MM.1S (cell line): ENCODE measurements around the gene GDF2.

Experiments
- EZH2 ChIP-seq: fragments of 300-600 bp; sonication (generic); optimal IDR thresholded peaks from 2 replicates; pipeline ENCODE3; 2017; ENCODE audit warnings: low read depth, mild to moderate bottlenecking, antibody characterized with exemption, low read length, mixed read lengths
- EZH2phosphoT487 ChIP-seq: fragments of 300-600 bp; sonication (generic); IDR thresholded peaks from 2 replicates; pipeline ENCODE4 v1.6.1; 2018; ENCODE audit warnings: antibody characterized with exemption, low read length
- TF ChIP-seq, protein P1 (sequence below): fragments of 300-600 bp; sonication (generic); IDR thresholded peaks from 2 replicates; pipeline ENCODE4 v1.5.1; 2016; ENCODE audit warnings: antibody characterized with exemption, low read length, mixed read lengths

DNA sequence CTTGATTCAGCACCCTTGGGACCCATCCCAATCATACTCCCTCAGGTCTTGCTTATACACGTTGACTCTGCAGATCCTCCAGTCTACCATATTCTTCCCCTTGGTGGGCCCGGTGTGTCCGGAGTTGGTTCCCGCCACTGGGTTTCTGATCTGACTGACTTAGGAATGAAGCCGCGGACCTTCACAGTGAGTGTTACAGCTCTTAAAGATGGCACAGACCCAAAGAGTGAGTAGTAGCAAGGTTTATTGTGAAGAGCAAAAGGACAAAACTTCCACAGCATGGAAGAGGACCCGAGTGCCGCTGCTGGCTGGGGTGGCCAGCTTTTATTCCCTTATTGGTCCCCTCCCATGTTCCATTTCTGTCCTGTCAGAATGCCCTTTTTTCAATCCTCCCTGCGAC lies 28.2 kb upstream of the GDF2 start:
- TF ChIP-seq, protein P1, sequence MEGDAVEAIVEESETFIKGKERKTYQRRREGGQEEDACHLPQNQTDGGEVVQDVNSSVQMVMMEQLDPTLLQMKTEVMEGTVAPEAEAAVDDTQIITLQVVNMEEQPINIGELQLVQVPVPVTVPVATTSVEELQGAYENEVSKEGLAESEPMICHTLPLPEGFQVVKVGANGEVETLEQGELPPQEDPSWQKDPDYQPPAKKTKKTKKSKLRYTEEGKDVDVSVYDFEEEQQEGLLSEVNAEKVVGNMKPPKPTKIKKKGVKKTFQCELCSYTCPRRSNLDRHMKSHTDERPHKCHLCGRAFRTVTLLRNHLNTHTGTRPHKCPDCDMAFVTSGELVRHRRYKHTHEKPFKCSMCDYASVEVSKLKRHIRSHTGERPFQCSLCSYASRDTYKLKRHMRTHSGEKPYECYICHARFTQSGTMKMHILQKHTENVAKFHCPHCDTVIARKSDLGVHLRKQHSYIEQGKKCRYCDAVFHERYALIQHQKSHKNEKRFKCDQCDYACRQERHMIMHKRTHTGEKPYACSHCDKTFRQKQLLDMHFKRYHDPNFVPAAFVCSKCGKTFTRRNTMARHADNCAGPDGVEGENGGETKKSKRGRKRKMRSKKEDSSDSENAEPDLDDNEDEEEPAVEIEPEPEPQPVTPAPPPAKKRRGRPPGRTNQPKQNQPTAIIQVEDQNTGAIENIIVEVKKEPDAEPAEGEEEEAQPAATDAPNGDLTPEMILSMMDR = no peak
- TF ChIP-seq EZH2 (no peak), EZH2phosphoT487 (no peak)
